NT2/D1 (cell line): ENCODE data around the gene HSDL2.

ENCODE experiments used
- YY1 ChIP-seq: IDR thresholded peaks from 2 replicates; pipeline ENCODE4 v1.6.1; 2011; ENCODE audit not compliant: insufficient read length, insufficient read depth
- ZNF274 ChIP-seq: IDR thresholded peaks from 2 replicates; pipeline ENCODE4 v1.6.1; 2011; ENCODE audit warnings: mild to moderate bottlenecking, low read depth, low read length

DNA sequence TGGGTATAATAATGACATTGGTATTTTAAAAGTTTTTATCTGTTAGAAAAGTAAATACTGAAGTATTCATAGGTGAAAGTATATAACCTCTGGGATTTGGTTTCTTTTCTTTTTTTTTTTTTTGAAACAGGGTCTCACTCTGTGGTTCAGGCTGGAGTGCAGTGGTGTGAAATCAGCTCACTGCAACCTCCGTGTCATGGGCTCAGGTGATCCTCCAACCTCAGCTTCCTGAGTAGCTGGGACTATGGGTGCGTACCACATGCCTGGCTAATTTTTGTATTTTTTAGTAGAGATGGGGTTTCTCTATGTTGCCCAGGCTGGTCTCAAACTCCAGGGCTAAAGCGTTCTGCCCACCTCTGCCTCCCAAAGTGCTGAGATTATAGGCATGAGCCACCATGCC, 7.2 kb downstream of the HSDL2 start:
- TF ChIP-seq YY1 (no peak), ZNF274 (no peak)
